Upper lobe of left lung (tissue), 6 donors: ENCODE measurements around the gene TIMM21. TPM values are rescaled to one million over a fixed set of nuclear protein-coding genes. Genes with fewer than 3 reads are reported as not detected.

ENCODE experiments used
- ATAC-seq, 2 donors: fragments of 200-7000 bp; cut with Tn5 transposase; one replicate each; pipeline ENCODE4 v1.9.1; 2022; ENCODE audit warnings: mild to moderate bottlenecking in 2 of 2, moderate library complexity in 2 of 2; ENCODE audit not compliant: low FRiP score in 2 of 2
- DNase-seq, 2 donors: peaks; one replicate each; pipeline ENCODE4 v3.0.0-alpha.2; 2019 to 2020
- H3K27ac ChIP-seq, 4 donors: fragments of 200-600 bp; sonication (generic); one replicate each; pipeline ENCODE4 v1.5.1; 2016 to 2019
- H3K27me3 ChIP-seq, 4 donors: fragments of 200-600 bp; sonication (generic); one replicate each; pipeline ENCODE4 v1.5.1; 2017 to 2019
- H3K36me3 ChIP-seq, 4 donors: fragments of 200-600 bp; sonication (generic); one replicate each; pipeline ENCODE4 v1.5.1; 2016 to 2019
- H3K4me1 ChIP-seq, 4 donors: fragments of 200-600 bp; sonication (generic); one replicate each; pipeline ENCODE4 v1.5.1; 2018 to 2019
- H3K4me3 ChIP-seq, 4 donors: fragments of 200-600 bp; sonication (generic); one replicate each; pipeline ENCODE4 v1.5.1; 2017 to 2019; ENCODE audit warnings: mild to moderate bottlenecking in 2 of 4, moderate library complexity in 1 of 4
- H3K9me3 ChIP-seq, 4 donors: fragments of 200-600 bp; sonication (generic); one replicate each; pipeline ENCODE4 v1.5.1; 2018 to 2019
- EP300 ChIP-seq, 4 donors: sonication (generic); formaldehyde crosslinking; IDR thresholded peaks; one replicate each; pipeline ENCODE4 v1.5.1; 2017; ENCODE audit warnings: antibody characterized with exemption in 4 of 4, control low read depth in 2 of 4
- POLR2A ChIP-seq, 4 donors: fragments of 450-650 bp; IDR thresholded peaks; one replicate each; pipeline ENCODE4 v1.5.1; 2016 to 2017; ENCODE audit warnings: antibody characterized with exemption in 4 of 4, mild to moderate bottlenecking in 2 of 4
- POLR2AphosphoS5 ChIP-seq, 2 donors: sonication (generic); formaldehyde crosslinking; IDR thresholded peaks; one replicate each; pipeline ENCODE4 v1.5.1; 2017; ENCODE audit warnings: antibody characterized with exemption in 2 of 2
- WGBS, 2 donors: methylation state at CpG; one replicate each; pipeline ENCODE4 v1.1.5; 2017 to 2018; 5-methylcytosine and 5-hydroxymethylcytosine counted together
- total RNA-seq, 6 donors: library from RNA; depleted of rRNA in 4 of 6; stranded (reverse); fragments of >200 nt in 4 of 6; gene quantifications; one replicate each; pipeline versions ENCODE4 v1.1.0 to v1.2.1, GENCODE V29; 2016 to 2021
- TF ChIP-seq, protein P1 (sequence below), 6 experiments: fragments of 450-650 bp in 4 of 6; fragments of 200-600 bp in 2 of 6; sonication (generic) in 2 of 6; IDR thresholded peaks; one replicate each; pipeline ENCODE4 v1.5.1; 2016 to 2019; ENCODE audit warnings: antibody characterized with exemption in 6 of 6
- donor health status: DM: no; HTN: no; CAD: no; lungs with moderate emphysema.
- donor health status: DM: no; HTN: yes; CAD: no; lungs with severe emphysema.

Gene TIMM21
- total RNA-seq, 6 donors from 2014 or later = 13.0 to 48.2 (median 23.3) TPM

DNA sequence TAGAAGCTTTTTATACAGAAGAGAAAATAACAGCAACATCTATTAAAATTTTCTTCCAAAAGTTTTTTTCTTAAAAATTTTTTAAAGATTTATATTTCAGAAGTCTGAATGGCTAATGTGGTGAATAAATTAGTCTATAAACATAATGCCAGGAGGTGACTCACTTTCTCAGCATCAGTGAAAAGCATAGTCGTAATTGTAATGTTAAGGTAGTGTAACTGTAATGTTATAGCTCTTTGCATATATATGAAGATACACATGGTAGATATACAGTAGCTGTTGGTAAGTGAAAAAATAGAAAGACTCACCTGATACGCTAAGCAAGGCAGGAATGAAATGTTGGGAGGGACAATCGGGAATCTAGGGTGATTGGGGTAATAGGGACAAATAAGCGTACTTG is 5.5 kb downstream of the TIMM21 start:
- H3K27me3 ChIP-seq = no peaks in the 10 kb centered on the region
- 94 to 97% methylated on average over 4 of the region's 4 CpGs for WGBS, 2 donors
- no peak for ATAC-seq
- H3K27ac ChIP-seq = no peak overlapping the region
- H3K4me1 ChIP-seq = peaks cover 14 to 17% (median 15%) of the 10 kb centered on the region in 4 donors
- peaks cover 0 to 45% (median 19%) of the 10 kb centered on the region in 4 donors for H3K36me3 ChIP-seq
- H3K4me3 ChIP-seq = no peak overlapping the region
- no peaks in the 10 kb centered on the region for H3K9me3 ChIP-seq
- TF ChIP-seq, protein P1, sequence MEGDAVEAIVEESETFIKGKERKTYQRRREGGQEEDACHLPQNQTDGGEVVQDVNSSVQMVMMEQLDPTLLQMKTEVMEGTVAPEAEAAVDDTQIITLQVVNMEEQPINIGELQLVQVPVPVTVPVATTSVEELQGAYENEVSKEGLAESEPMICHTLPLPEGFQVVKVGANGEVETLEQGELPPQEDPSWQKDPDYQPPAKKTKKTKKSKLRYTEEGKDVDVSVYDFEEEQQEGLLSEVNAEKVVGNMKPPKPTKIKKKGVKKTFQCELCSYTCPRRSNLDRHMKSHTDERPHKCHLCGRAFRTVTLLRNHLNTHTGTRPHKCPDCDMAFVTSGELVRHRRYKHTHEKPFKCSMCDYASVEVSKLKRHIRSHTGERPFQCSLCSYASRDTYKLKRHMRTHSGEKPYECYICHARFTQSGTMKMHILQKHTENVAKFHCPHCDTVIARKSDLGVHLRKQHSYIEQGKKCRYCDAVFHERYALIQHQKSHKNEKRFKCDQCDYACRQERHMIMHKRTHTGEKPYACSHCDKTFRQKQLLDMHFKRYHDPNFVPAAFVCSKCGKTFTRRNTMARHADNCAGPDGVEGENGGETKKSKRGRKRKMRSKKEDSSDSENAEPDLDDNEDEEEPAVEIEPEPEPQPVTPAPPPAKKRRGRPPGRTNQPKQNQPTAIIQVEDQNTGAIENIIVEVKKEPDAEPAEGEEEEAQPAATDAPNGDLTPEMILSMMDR (IDR thresholded peaks at IDR 0.05) = no peak
- no peak for TF ChIP-seq POLR2A (IDR thresholded peaks at IDR 0.05)
- no peak for TF ChIP-seq EP300 (IDR thresholded peaks at IDR 0.05)
- TF ChIP-seq POLR2AphosphoS5 (IDR thresholded peaks at IDR 0.05) = no peak
- DNase-seq = no peak

DNA sequence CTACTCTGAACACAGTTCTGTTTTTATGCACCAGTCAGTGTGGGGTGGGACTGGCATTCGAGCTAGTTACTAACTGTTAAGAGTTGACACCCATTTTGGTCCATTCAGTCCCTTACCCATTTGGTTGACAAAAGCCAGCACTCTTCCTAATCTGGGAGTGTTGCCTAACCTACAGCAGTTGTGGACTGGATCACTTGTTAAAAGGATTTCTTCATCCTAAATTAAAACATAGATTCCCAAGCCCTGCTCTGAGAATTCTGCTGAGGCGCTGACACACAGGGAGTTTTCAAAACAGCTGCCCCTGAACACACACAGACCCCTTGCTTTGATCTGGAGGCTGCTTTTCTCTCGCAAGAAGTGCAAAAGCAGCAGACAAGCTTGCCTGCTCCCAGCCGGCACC is 6.4 kb downstream of the TIMM21 start:
- H3K4me3 ChIP-seq = no peak overlapping the region
- TF ChIP-seq POLR2A (IDR thresholded peaks at IDR 0.05) (no peak), POLR2AphosphoS5 (IDR thresholded peaks at IDR 0.05) (no peak), EP300 (IDR thresholded peaks at IDR 0.05) (no peak)
- TF ChIP-seq, protein P1 (IDR thresholded peaks at IDR 0.05) = no peak
- no peak overlapping the region for H3K27ac ChIP-seq
- no peaks in the 10 kb centered on the region for H3K27me3 ChIP-seq
- DNase-seq (no peak), ATAC-seq (no peak)
- no peaks in the 10 kb centered on the region for H3K9me3 ChIP-seq
- peaks cover 0 to 55% (median 24%) of the 10 kb centered on the region in 4 donors for H3K36me3 ChIP-seq
- WGBS, 2 donors = 89 to 92% methylated on average over 4 of the region's 4 CpGs
- H3K4me1 ChIP-seq = peaks cover 6 to 8% (median 7%) of the 10 kb centered on the region in 4 donors

DNA sequence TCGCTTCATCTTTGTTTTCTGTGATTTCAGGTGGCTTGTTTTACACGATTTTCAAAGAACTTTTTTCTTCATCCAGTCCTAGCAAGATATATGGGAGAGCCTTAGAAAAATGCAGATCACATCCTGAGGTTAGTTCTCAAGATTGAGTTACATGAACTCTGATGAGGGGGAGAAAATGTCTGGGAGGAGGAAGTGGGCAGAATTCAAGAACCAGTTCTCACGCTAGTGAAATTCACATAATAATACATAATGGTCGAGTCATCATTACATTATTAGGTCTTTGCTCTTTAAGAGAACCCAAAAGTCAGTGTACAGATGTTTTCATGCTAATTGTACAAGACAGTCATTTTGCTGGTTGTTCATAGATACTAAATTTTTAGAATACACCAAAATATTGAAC is 7.0 kb downstream of the TIMM21 start:
- Histone ChIP-seq H3K27ac (no peak overlapping the region), H3K36me3 (peaks cover 0 to 60% (median 28%) of the 10 kb centered on the region in 4 donors), H3K9me3 (no peaks in the 10 kb centered on the region), H3K4me1 (peaks cover under 1 to 2% (median 1%) of the 10 kb centered on the region in 4 donors), H3K27me3 (no peaks in the 10 kb centered on the region), H3K4me3 (no peak overlapping the region)
- DNase-seq (no peak), ATAC-seq (no peak)
- 84 to 87% methylated on average over 4 of the region's 4 CpGs for WGBS, 2 donors
- TF ChIP-seq, protein P1 (IDR thresholded peaks at IDR 0.05) = no peak

DNA sequence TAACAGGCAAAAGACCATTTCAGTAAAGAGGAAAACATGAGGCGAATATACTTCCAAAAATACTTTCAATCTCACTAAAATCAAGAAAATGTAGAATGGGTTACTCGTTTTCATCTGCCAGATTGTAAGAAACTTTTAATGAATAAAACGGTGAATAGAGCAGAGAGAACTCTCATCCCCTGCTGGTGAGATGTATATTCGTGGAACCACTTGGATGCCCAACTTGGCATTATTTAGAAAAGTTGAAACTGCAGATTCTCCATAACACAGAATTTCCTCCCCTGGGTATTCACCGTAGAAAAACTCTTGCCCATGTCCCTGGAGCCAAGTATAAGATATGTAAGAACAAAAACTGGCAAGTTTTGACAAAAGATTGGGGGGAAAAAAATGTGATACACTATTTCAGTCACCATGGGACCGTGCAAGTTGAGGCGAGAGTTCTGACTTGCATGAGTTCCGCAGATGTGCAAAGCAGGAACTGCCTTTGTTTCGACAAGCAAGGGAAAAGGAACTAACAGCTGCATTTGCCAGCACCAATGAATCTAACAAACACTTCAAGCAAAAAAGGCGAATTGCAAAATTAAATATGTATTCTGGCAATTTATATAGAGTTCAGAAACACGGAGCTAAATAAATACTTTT is 14.8 kb downstream of the TIMM21 start:
- Histone ChIP-seq H3K27me3 (no peaks in the 10 kb centered on the region), H3K36me3 (peaks cover 0 to 34% (median 22%) of the 10 kb centered on the region in 4 donors), H3K27ac (no peak overlapping the region), H3K4me1 (no peaks in the 10 kb centered on the region), H3K4me3 (no peak overlapping the region), H3K9me3 (no peaks in the 10 kb centered on the region)
- 72 to 74% methylated on average over 11 of the region's 11 CpGs for WGBS, 2 donors
- ATAC-seq (no peak), DNase-seq (no peak)
- TF ChIP-seq POLR2A (IDR thresholded peaks at IDR 0.05) (no peak), EP300 (IDR thresholded peaks at IDR 0.05) (no peak), POLR2AphosphoS5 (IDR thresholded peaks at IDR 0.05) (no peak)
- TF ChIP-seq, protein P1 (IDR thresholded peaks at IDR 0.05) = no peak

DNA sequence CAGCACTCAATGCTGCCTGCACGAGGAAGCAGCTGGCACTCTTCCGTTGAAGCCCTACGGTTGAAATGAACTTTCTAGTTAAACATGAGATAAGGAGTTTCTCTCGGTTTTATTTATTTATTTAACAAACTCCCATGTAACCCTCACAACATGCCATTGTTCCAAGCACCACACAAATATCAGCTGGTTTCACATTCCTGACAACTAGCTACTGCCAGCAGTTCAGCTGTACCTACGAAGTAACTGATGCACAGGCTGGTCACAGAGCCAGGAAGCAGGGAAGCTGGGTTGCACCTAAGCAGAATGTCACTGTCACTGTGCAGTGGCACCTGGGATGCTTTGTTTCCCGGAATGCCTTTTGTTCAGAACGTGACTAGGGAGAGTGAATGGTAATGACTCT is 18.1 kb downstream of the TIMM21 start:
- TF ChIP-seq, protein P1 (IDR thresholded peaks at IDR 0.05) = no peak
- no peak for TF ChIP-seq EP300 (IDR thresholded peaks at IDR 0.05)
- no peak for TF ChIP-seq POLR2AphosphoS5 (IDR thresholded peaks at IDR 0.05)
- TF ChIP-seq POLR2A (IDR thresholded peaks at IDR 0.05) = no peak
- H3K27me3 ChIP-seq = no peaks in the 10 kb centered on the region
- peaks cover 0 to 6% (median 2%) of the 10 kb centered on the region in 4 donors for H3K36me3 ChIP-seq
- 48 to 49% methylated on average over 7 of the region's 7 CpGs for WGBS, 2 donors
- no peaks in the 10 kb centered on the region for H3K9me3 ChIP-seq
- no peak for DNase-seq
- H3K4me1 ChIP-seq = no peaks in the 10 kb centered on the region
- ATAC-seq = no peak
- H3K27ac ChIP-seq = no peak overlapping the region
- no peak overlapping the region for H3K4me3 ChIP-seq
